Heart left ventricle (tissue), 16 donors: ENCODE results near the gene PRR23E. TPM values are rescaled to one million over a fixed set of nuclear protein-coding genes. Genes with fewer than 3 reads are reported as not detected.

Experiments used
- ATAC-seq, 4 donors: fragments of 200-7000 bp; cut with Tn5 transposase; one replicate each; pipeline ENCODE4 v1.9.1; 2020 to 2022; ENCODE audit warnings: moderate library complexity in 4 of 4, mild to moderate bottlenecking in 3 of 4, moderate number of reproducible peaks in 1 of 4
- DNase-seq, 5 donors: peaks; one replicate each; pipeline ENCODE4 v3.0.0-alpha.2; 2020
- H3K27ac ChIP-seq, 12 donors: fragments of 200-600 bp; sonication (generic) in 4 of 12; one replicate each; pipeline versions ENCODE4 v1.5.0 to v1.8.0; 2016 to 2022; ENCODE audit warnings: mild to moderate bottlenecking in 2 of 12
- H3K27me3 ChIP-seq, 9 donors: fragments of 200-600 bp; sonication (generic) in 2 of 9; one replicate each; pipeline versions ENCODE4 v1.5.1 to v1.8.0; 2016 to 2022; ENCODE audit warnings: mild to moderate bottlenecking in 3 of 9
- H3K36me3 ChIP-seq, 9 donors: fragments of 200-600 bp; sonication (generic) in 2 of 9; one replicate each; pipeline versions ENCODE4 v1.5.0 to v1.8.0; 2018 to 2022; ENCODE audit warnings: mild to moderate bottlenecking in 2 of 9
- H3K4me1 ChIP-seq, 12 donors: fragments of 200-600 bp; sonication (generic) in 4 of 12; one replicate each; pipeline versions ENCODE4 v1.5.0 to v1.8.0; 2016 to 2022; ENCODE audit warnings: mild to moderate bottlenecking in 3 of 12
- H3K4me3 ChIP-seq, 12 donors: fragments of 200-600 bp; sonication (generic) in 4 of 12; one replicate each; pipeline versions ENCODE4 v1.5.0 to v1.8.0; 2017 to 2022; ENCODE audit warnings: mild to moderate bottlenecking in 9 of 12, moderate library complexity in 4 of 12
- H3K9me3 ChIP-seq, 12 donors: fragments of 200-600 bp; sonication (generic) in 4 of 12; one replicate each; pipeline versions ENCODE4 v1.5.0 to v1.8.0; 2016 to 2022; ENCODE audit warnings: mild to moderate bottlenecking in 1 of 12
- POLR2A ChIP-seq, 2 donors: fragments of 450-650 bp; IDR thresholded peaks; one replicate each; pipeline ENCODE4 v1.6.1; 2017; ENCODE audit warnings: antibody characterized with exemption in 2 of 2, mild to moderate bottlenecking in 2 of 2, moderate library complexity in 2 of 2
- WGBS, 4 donors: extraction: QIAGEN DNeasy Blood & Tissue Kit in 2 of 4; methylation state at CpG; one replicate each; pipeline versions ENCODE4 v1.1.5 to v1.1.7; 2013 to 2018; 5-methylcytosine and 5-hydroxymethylcytosine counted together
- intact Hi-C, 10 donors: fragments of 100-400 bp; cut with DNase I; formaldehyde crosslinking; loops; one replicate each; pipeline versions ENCODE4 v1.11.1 to v1.14.2; 2022
- polyA plus RNA-seq, 2 donors: library from polyadenylated mRNA; stranded (reverse); fragments of 200-250 nt; gene quantifications; one replicate each; pipeline ENCODE4 v1.2.3, GENCODE V29; 2013
- total RNA-seq, 9 donors: library from RNA; depleted of rRNA in 2 of 9; stranded (reverse); fragments of >200 nt in 2 of 9; fragmentation: NEBNext Ultra II Directional in 3 of 9; extraction: Animal tissue kit (Norgen Biotek cat#: 25700) in 3 of 9; gene quantifications; one replicate each; pipeline versions ENCODE4 v1.1.0 to v1.2.4, GENCODE V29; 2016 to 2023
- TF ChIP-seq, protein P1 (sequence below), 12 donors: fragments of 200-600 bp; sonication (generic) in 4 of 12; IDR thresholded peaks; one replicate each; pipeline versions ENCODE4 v1.5.0 to v1.8.0; 2018 to 2022; ENCODE audit warnings: antibody characterized with exemption in 12 of 12, mild to moderate bottlenecking in 5 of 12
- donor health status: ischemic (EF 13 %, LVEDD 7.1; RV severe dilation, severe dysfunction).
- donor health status: healthy with polysubstance abuse.
- donor health status: DM: no; HTN: yes; CAD: no.
- donor health status: DM: no; HTN: no; CAD: no.
- donor health status: ischemic (EF 25% LVEDD 6.9; RV normal size, moderate dysfunction).
- donor health status: ischemic (EF 25% LVEDD 5.7; RV mildly dilated, moderate dysfunction).
- donor health status: healthy.
- donor health status: DM: yes; HTN: yes; CAD: no.
- donor health status: ischemic (EF 35%, LVEDD 5.7; RV mildly dilated, moderate dysfunction).
- donor health status: nonischemic (EF 11% LVEDD 7.7; RV severe dilation, severe dysfunction).
- donor health status: DM: yes; HTN: yes; CAD: no.
- donor health status: PGD.
- donor health status: ischemic (EF 29% LVEDD 5.4; RV normal size, mild dysfunction).
- donor health status: nonischemic (EF 23%, LVEDD 6.1; RV moderate dilation, normal function).

PRR23E gene
- total and polyA plus RNA-seq, 11 donors, result not detected

DNA sequence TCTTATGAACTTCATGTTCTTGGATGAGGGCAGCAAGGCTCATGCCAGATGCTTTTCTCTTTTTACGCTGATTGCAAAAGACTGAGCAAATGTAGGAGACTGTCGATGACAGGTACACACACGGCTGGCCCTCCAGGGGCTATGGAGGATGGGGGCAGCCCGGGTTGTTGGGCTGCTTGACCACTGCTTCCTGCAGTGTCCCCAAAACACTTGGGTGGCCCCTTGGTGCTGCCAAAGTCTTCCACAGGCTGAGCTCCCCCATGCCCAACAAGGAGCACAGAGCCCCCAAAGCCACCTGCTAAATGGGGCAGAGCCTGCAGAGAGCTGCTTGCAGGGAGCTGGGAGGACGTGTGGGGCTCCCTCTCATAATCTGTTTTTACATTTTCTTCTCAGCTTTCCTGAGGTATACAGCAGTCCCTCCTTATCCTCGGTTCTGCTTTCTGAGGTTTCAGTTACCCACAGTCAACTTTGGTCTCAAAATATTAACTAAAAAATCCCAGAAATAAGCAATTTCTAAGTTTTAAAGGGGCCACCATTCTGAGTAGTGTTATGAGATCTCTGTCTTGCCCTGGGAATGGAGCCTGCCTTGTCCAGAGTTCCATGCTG is 7.3 kb downstream of the PRR23E start:
- Histone ChIP-seq H3K9me3 (peaks cover 0 to 12% (median 0%) of the 10 kb centered on the region in 12 donors), H3K4me3 (no peak overlapping the region), H3K27ac (no peak overlapping the region), H3K36me3 (no peaks in the 10 kb centered on the region), H3K27me3 (peaks cover 0 to 31% (median 0%) of the 10 kb centered on the region in 9 donors), H3K4me1 (no peaks in the 10 kb centered on the region)
- no peak for TF ChIP-seq POLR2A (IDR thresholded peaks at IDR 0.05)
- TF ChIP-seq, protein P1, sequence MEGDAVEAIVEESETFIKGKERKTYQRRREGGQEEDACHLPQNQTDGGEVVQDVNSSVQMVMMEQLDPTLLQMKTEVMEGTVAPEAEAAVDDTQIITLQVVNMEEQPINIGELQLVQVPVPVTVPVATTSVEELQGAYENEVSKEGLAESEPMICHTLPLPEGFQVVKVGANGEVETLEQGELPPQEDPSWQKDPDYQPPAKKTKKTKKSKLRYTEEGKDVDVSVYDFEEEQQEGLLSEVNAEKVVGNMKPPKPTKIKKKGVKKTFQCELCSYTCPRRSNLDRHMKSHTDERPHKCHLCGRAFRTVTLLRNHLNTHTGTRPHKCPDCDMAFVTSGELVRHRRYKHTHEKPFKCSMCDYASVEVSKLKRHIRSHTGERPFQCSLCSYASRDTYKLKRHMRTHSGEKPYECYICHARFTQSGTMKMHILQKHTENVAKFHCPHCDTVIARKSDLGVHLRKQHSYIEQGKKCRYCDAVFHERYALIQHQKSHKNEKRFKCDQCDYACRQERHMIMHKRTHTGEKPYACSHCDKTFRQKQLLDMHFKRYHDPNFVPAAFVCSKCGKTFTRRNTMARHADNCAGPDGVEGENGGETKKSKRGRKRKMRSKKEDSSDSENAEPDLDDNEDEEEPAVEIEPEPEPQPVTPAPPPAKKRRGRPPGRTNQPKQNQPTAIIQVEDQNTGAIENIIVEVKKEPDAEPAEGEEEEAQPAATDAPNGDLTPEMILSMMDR (IDR thresholded peaks at IDR 0.05), result no peak
- DNase-seq, result peak in 1 of 5 donors; percentile 11
- no peak for ATAC-seq
- WGBS, 4 donors, result 68 to 72% (median 71%) methylated on average over 6 of the region's 6 CpGs
- intact Hi-C loops, result no loop called here

DNA sequence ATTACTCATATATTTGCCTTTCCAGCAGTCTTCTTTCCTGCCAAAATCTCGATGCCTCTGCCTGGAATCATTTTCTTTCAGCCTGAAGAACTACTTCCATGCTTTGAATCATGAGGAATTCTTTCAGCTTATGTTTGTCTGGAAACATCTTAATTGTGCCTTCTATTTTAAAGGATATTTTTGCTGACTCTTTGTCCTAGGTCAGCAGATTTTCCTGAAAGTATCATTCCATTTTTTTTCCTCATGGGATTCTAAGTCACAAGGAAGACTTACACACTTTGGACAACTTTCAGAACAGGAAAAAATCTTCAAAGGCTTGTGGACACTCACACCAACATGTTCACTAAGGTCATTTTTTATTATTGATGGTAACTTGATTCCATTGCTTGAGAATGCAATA is 10.1 kb downstream of the PRR23E start:
- H3K27me3 ChIP-seq, result peaks cover 0 to 20% (median 0%) of the 10 kb centered on the region in 9 donors
- intact Hi-C loops, result no loop called here
- H3K4me3 ChIP-seq, result no peak overlapping the region
- H3K9me3 ChIP-seq, result peaks cover 0 to 12% (median 0%) of the 10 kb centered on the region in 12 donors
- H3K4me1 ChIP-seq, result no peaks in the 10 kb centered on the region
- no peaks in the 10 kb centered on the region for H3K36me3 ChIP-seq
- no peak for DNase-seq
- ATAC-seq, result no peak
- no peak overlapping the region for H3K27ac ChIP-seq
- TF ChIP-seq POLR2A (IDR thresholded peaks at IDR 0.05), result no peak
- TF ChIP-seq, protein P1 (IDR thresholded peaks at IDR 0.05), result no peak
- 24 to 32% (median 28%) methylated on average over 1 of the region's 1 CpG for WGBS, 4 donors

DNA sequence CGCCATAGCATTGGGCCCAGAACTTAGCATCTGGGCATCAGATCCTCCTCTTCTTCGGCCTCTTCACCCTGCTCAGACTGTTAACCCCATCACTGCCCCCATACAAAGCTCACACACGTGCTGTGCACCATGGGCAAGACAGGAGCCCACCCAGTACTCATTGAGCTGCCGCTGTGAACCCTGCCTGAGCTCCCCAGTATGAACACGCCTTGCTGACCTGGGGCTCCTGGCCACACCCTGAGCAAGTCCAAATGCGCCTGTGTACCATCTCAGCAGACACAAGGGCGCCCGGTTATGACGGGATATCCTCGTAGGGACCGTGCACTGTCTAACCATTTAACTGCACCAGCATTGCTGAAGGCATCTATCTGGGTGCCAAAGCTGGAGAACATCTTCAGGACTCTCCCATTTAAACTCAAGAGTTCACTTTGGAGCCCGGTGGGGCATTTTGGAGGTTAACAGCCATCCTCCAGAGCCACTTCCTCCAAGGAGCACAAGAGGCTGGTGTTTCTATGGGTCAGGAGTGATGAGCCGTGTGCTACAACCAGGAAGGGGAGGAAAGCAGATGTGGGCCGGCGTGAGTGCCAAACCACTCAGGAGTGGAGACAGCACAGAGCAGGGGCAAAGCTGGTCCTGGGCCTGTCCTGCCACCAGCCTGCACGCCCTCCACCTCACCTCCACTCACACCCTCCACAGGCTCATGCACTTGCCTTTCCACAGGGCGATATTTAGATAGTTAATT is 12.1 kb downstream of the PRR23E start:
- H3K27ac ChIP-seq, result no peak overlapping the region
- peak in 1 of 5 donors; percentile 44 for DNase-seq
- no peak for ATAC-seq
- TF ChIP-seq, protein P1 (IDR thresholded peaks at IDR 0.05), result no peak
- TF ChIP-seq POLR2A (IDR thresholded peaks at IDR 0.05), result no peak
- no peaks in the 10 kb centered on the region for H3K36me3 ChIP-seq
- H3K4me3 ChIP-seq, result no peak overlapping the region
- H3K4me1 ChIP-seq, result no peaks in the 10 kb centered on the region
- peaks cover 0 to 12% (median 0%) of the 10 kb centered on the region in 12 donors for H3K9me3 ChIP-seq
- H3K27me3 ChIP-seq, result peaks cover 0 to 15% (median 0%) of the 10 kb centered on the region in 9 donors
- WGBS, 4 donors, result 74 to 83% (median 81%) methylated on average over 14 to 17 of the region's 17 CpGs
- intact Hi-C loops, result no loop called here

DNA sequence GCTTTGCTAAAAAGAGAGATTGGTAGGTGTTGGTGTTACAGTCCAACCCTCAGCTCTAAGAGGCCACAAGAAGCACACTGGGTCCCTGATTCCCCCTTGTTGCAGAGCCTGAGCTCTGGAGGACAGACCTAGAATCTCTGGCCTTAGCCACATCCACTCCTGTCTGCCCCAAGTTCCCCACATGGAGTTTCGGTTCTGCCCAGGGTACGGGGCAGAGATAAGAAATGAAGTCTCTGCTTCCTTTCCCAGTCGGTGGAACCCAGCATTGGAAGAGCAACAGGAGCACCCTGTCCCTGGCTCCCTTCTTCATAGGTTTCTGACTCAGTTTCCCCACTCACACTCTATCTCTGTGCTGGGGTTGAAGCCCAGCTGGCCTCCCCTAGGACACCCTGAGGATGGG is 13.2 kb downstream of the PRR23E start:
- no peak for TF ChIP-seq POLR2A (IDR thresholded peaks at IDR 0.05)
- TF ChIP-seq, protein P1 (IDR thresholded peaks at IDR 0.05), result no peak
- intact Hi-C loops, result no loop called here
- Histone ChIP-seq H3K27me3 (peaks cover 0 to 21% (median 0%) of the 10 kb centered on the region in 9 donors), H3K27ac (no peak overlapping the region), H3K4me1 (no peaks in the 10 kb centered on the region), H3K4me3 (no peak overlapping the region), H3K36me3 (no peaks in the 10 kb centered on the region), H3K9me3 (peaks cover 0 to 12% (median 0%) of the 10 kb centered on the region in 12 donors)
- no peak for ATAC-seq
- 77 to 88% (median 85%) methylated on average over 3 of the region's 3 CpGs for WGBS, 4 donors
- peak in 1 of 5 donors; percentile 9 for DNase-seq
